22Rv1 (cell line): ENCODE measurements around the gene PRSS12.
"Not testable (repeated sequence)": the region's sequence is repeated elsewhere in the genome, so short reads cannot be mapped to it uniquely, and the experiment has no call there.

ENCODE experiments used
- H3K27ac ChIP-seq: fragments of 450-650 bp; 2 replicates; pipeline ENCODE4 v1.5.1; 2017
- CTCF ChIP-seq: fragments of 450-650 bp; IDR thresholded peaks from 2 replicates; pipeline ENCODE4 v1.5.1; 2017; ENCODE audit warnings: mild to moderate bottlenecking
- ZFX ChIP-seq: fragments of 450-650 bp; IDR thresholded peaks from 2 replicates; pipeline ENCODE4 v1.6.1; 2017; ENCODE audit warnings: antibody characterized with exemption, borderline replicate concordance

PRSS12 gene

GRCh38 chr4:118322831-118323502 lies 29.8 kb downstream of the PRSS12 start:
- H3K27ac ChIP-seq = no peak overlapping the region
- TF ChIP-seq CTCF = no peak
- no peak for TF ChIP-seq ZFX

- TF ChIP-seq CTCF = no peak
- TF ChIP-seq ZFX = no peak
- no peak overlapping the region for H3K27ac ChIP-seq
These were observed 33.9 kb downstream of the PRSS12 start for GRCh38 chr4:118318931-118319330.

GRCh38 chr4:118317691-118318090 lies 35.1 kb downstream of the PRSS12 start:
- TF ChIP-seq CTCF (no peak), ZFX (no peak)
- no peak overlapping the region for H3K27ac ChIP-seq

GRCh38 chr4:118314221-118314620 lies 38.6 kb downstream of the PRSS12 start:
- no peak overlapping the region for H3K27ac ChIP-seq
- TF ChIP-seq ZFX = no peak
- TF ChIP-seq CTCF = no peak

GRCh38 chr4:118313098-118313497 lies 39.7 kb downstream of the PRSS12 start:
- TF ChIP-seq ZFX (no peak), CTCF (no peak)
- no peak overlapping the region for H3K27ac ChIP-seq

GRCh38 chr4:118308306-118309030 lies 44.3 kb downstream of the PRSS12 start:
- no peak overlapping the region for H3K27ac ChIP-seq
- TF ChIP-seq ZFX (no peak), CTCF (no peak)

- no peak overlapping the region for H3K27ac ChIP-seq
- no peak for TF ChIP-seq ZFX
- no peak for TF ChIP-seq CTCF
These were observed 45.2 kb downstream of the PRSS12 start for GRCh38 chr4:118307643-118308042.

- H3K27ac ChIP-seq = not testable (repeated sequence)
These were observed 53.2 kb downstream of the PRSS12 start for GRCh38 chr4:118299619-118300018.
